B cell (primary cell): ENCODE measurements around the gene TLE5. TPM values are rescaled to one million over a fixed set of nuclear protein-coding genes. Genes with fewer than 3 reads are reported as not detected.

Experiments used
- ATAC-seq: fragments of 200-7000 bp; cut with Tn5 transposase; one replicate; pipeline ENCODE4 v1.10.0; 2021; ENCODE audit warnings: low read depth, mild to moderate bottlenecking, moderate number of reproducible peaks, moderate library complexity
- CTCF ChIA-PET: fragments of 350-600 bp; sonication (Branson Sonifier 250); formaldehyde crosslinking; loops from one replicate; lab custom pipeline; 2021; ENCODE audit warnings: antibody characterized with exemption, inconsistent platforms; lab: Charles Lee
- POLR2A ChIA-PET: fragments of 350-600 bp; sonication (Branson Sonifier 250); formaldehyde crosslinking; loops from one replicate; lab custom pipeline; 2021; ENCODE audit warnings: antibody characterized with exemption; lab: Charles Lee
- DNase-seq: peaks from one replicate; pipeline ENCODE4 v3.0.0; 2013
- H2AFZ ChIP-seq: 2 replicates; pipeline ENCODE4 v1.6.1; 2012; ENCODE audit warnings: mild to moderate bottlenecking, low read depth, low read length; ENCODE audit not compliant: insufficient read depth, poor library complexity, severe bottlenecking
- H3K27ac ChIP-seq, 2 donors: 1 replicate in 1 of 2; 2 replicates in 1 of 2; pipeline ENCODE4 v1.5.1; 2012 to 2013; ENCODE audit warnings: low read length in 2 of 2, mild to moderate bottlenecking in 2 of 2, moderate library complexity in 1 of 2
- H3K27me3 ChIP-seq, 4 experiments: fragments of 200-600 bp in 1 of 4; sonication (generic) in 1 of 4; replicated peaks in 1 of 4; 1 replicate in 2 of 4; 2 replicates in 2 of 4; pipeline versions ENCODE4 v1.6.1 to v1.7.0; 2013 to 2016; ENCODE audit warnings: low read length in 3 of 4, mild to moderate bottlenecking in 2 of 4, mixed read lengths in 1 of 4, moderate library complexity in 1 of 4; ENCODE audit not compliant: insufficient read depth in 4 of 4, control insufficient read depth in 3 of 4; ENCODE audit errors: control extremely low read depth in 1 of 4
- H3K36me3 ChIP-seq, 2 experiments: replicated peaks in 1 of 2; 1 replicate in 1 of 2; 2 replicates in 1 of 2; pipeline versions ENCODE4 v1.6.1 to v1.7.1; 2013; ENCODE audit warnings: low read length in 1 of 2; ENCODE audit not compliant: insufficient read depth in 2 of 2, control insufficient read depth in 1 of 2; ENCODE audit errors: control extremely low read depth in 1 of 2, extremely low read depth in 1 of 2
- H3K4me1 ChIP-seq, 2 donors: fragments of 200-600 bp in 1 of 2; sonication (generic) in 1 of 2; 1 replicate in 1 of 2; 2 replicates in 1 of 2; pipeline versions ENCODE4 v1.5.1 to v1.6.1; 2013 to 2017; ENCODE audit warnings: low read length in 2 of 2; ENCODE audit not compliant: control insufficient read depth in 2 of 2, insufficient read depth in 2 of 2
- H3K4me2 ChIP-seq: replicated peaks from 2 replicates; pipeline ENCODE3; 2012; ENCODE audit warnings: mild to moderate bottlenecking, low read depth, low read length; ENCODE audit not compliant: poor library complexity, severe bottlenecking
- H3K4me3 ChIP-seq, 5 experiments: fragments of 200-600 bp in 1 of 5; sonication (generic) in 1 of 5; 1 replicate in 3 of 5; 2 replicates in 2 of 5; pipeline versions ENCODE4 v1.5.1 to v1.7.0; 2011 to 2016; ENCODE audit warnings: low read length in 4 of 5, mild to moderate bottlenecking in 4 of 5, low read depth in 2 of 5, control low read depth in 1 of 5, moderate library complexity in 1 of 5; ENCODE audit not compliant: insufficient read depth in 1 of 5; ENCODE audit errors: control extremely low read depth in 1 of 5, extremely low read depth in 1 of 5
- H3K79me2 ChIP-seq: fragments of 200-600 bp; sonication (generic); one replicate; pipeline ENCODE4 v1.6.0; 2016; ENCODE audit warnings: low read length; ENCODE audit not compliant: control insufficient read depth, insufficient read depth
- H3K9ac ChIP-seq: fragments of 200-600 bp; sonication (generic); 2 replicates; pipeline ENCODE4 v1.6.1; 2017; ENCODE audit warnings: mild to moderate bottlenecking, low read length, moderate library complexity
- H3K9me3 ChIP-seq, 3 donors: one replicate each; pipeline versions ENCODE4 v1.6.1 to v1.7.1; 2013; ENCODE audit warnings: low read length in 2 of 3; ENCODE audit not compliant: control insufficient read depth in 2 of 3, insufficient read depth in 1 of 3; ENCODE audit errors: control extremely low read depth in 1 of 3
- H4K20me1 ChIP-seq: 2 replicates; pipeline ENCODE4 v1.6.0; 2012; ENCODE audit warnings: mild to moderate bottlenecking, low read length; ENCODE audit not compliant: insufficient read depth, control insufficient read depth, poor library complexity, severe bottlenecking
- H3K27ac Mint-ChIP-seq: one replicate; pipeline ENCODE4 v1.8.0; 2021; ENCODE audit warnings: mixed read lengths
- H3K27me3 Mint-ChIP-seq: one replicate; pipeline ENCODE4 v1.8.0; 2021; ENCODE audit warnings: mixed read lengths
- H3K4me1 Mint-ChIP-seq: one replicate; pipeline ENCODE4 v1.8.0; 2021; ENCODE audit warnings: mixed read lengths
- H3K4me3 Mint-ChIP-seq: one replicate; pipeline ENCODE4 v1.8.0; 2021; ENCODE audit warnings: mixed read lengths
- H3K9me3 Mint-ChIP-seq: one replicate; pipeline ENCODE4 v1.8.0; 2022; ENCODE audit warnings: mixed read lengths; ENCODE audit not compliant: insufficient read depth
- EZH2 ChIP-seq: IDR thresholded peaks from 2 replicates; pipeline ENCODE4 v1.6.1; 2012; ENCODE audit warnings: borderline replicate concordance, low read depth, mild to moderate bottlenecking, moderate library complexity, low read length; ENCODE audit not compliant: insufficient read depth, poor library complexity, severe bottlenecking
- WGBS: methylation state at CpG from one replicate; pipeline ENCODE4 v1.1.5; 2013; ENCODE audit warnings: missing lambda C conversion rate; ENCODE audit not compliant: insufficient coverage; 5-methylcytosine and 5-hydroxymethylcytosine counted together
- intact Hi-C: fragments of 100-400 bp; cut with micrococcal nuclease; formaldehyde crosslinking; loops from one replicate; pipeline ENCODE4 v1.10.0; 2022
- polyA plus RNA-seq: library from polyadenylated mRNA; depleted of rRNA; stranded (reverse); fragments of >200 nt; gene quantifications from 2 replicates; pipeline ENCODE4 v1.2.3, GENCODE V29; 2012
- total RNA-seq, 2 donors: library from RNA; stranded (reverse); fragments of 120-200 nt in 1 of 2; gene quantifications; 1 replicate in 1 of 2; 2 replicates in 1 of 2; pipeline versions ENCODE4 v1.2.3 to v1.2.4, GENCODE V29; 2013 to 2022
- TF ChIP-seq, protein P1 (sequence below): fragments of 200-600 bp; IDR thresholded peaks from one replicate; pipeline ENCODE4 v1.8.0; 2022; ENCODE audit warnings: antibody characterized with exemption, mild to moderate bottlenecking

The TLE5 gene
- total and polyA plus RNA-seq, 2 donors (not counting 1 experiment from before 2014, with no cell fraction given), result 697 to 1,132 TPM

DNA sequence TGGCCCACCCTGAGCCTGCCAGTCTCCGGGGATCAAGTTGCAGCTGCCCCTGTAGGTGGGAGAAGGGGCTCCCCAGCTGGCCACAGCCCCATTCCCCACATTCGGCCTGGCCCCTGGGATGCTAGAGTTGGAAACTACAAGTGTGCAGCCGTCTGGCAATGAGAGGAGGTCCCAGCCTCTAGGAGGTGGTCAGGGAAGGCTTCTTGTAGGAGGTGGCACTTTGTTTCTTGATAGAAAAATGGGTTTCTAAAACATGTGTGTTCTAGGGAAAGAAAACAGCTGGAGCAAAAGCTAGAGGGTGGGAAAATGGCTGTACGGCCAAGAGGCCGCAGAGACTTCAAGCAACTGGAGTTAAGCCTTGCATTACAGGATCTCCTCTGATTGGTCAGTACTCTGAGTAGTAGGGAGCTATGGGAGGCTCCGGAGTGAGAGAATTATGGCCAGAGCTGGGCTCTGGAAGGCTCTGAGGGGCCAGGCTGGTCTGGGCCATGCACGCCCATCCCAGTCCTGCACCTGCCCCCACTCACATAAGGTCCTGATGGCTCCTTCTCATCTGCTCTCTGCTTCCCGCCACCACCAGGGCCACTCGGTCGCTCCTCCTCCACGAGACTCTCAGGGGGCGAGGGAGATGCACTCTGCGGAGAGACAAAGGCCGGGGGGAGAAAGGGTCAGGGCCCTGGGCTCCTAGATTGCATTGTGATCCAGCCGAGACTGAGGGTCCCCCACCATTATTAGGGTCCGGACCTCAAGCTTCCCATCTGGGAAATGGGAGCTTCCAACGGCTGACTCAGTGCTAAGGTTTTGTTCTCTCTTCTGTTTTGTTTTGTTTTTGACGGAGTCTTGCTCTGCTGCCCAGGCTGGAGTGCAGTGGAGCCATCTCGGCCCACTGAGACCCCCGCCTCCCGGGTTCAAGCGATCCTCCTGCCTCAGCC lies 46.9 kb downstream of the TLE5 start:
- no peak overlapping the region for H2AFZ ChIP-seq
- DNase-seq, result no peak
- no peaks in the 10 kb centered on the region for H3K9me3 Mint-ChIP-seq
- no peaks in the 10 kb centered on the region for H3K36me3 ChIP-seq
- no peaks in the 10 kb centered on the region for H3K27me3 Mint-ChIP-seq
- H3K27ac ChIP-seq, result no peak overlapping the region
- intact Hi-C loops, result no loop called here
- TF ChIP-seq, protein P1, sequence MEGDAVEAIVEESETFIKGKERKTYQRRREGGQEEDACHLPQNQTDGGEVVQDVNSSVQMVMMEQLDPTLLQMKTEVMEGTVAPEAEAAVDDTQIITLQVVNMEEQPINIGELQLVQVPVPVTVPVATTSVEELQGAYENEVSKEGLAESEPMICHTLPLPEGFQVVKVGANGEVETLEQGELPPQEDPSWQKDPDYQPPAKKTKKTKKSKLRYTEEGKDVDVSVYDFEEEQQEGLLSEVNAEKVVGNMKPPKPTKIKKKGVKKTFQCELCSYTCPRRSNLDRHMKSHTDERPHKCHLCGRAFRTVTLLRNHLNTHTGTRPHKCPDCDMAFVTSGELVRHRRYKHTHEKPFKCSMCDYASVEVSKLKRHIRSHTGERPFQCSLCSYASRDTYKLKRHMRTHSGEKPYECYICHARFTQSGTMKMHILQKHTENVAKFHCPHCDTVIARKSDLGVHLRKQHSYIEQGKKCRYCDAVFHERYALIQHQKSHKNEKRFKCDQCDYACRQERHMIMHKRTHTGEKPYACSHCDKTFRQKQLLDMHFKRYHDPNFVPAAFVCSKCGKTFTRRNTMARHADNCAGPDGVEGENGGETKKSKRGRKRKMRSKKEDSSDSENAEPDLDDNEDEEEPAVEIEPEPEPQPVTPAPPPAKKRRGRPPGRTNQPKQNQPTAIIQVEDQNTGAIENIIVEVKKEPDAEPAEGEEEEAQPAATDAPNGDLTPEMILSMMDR, result no peak
- TF ChIP-seq EZH2, result no peak
- H3K4me1 ChIP-seq, result no peaks in the 10 kb centered on the region
- no peak overlapping the region for H3K9ac ChIP-seq
- H3K27ac Mint-ChIP-seq, result no peak overlapping the region
- no peak for ATAC-seq
- H4K20me1 ChIP-seq, result no peaks in the 10 kb centered on the region
- WGBS, result 91% methylated on average over 16 of the region's 22 CpGs
- ChIA-PET CTCF (interaction anchor here (0.7 kb wide), 1 partner anchor 60 kb away, joined by 3 read pairs; no protein-coding TSS in a partner anchor), POLR2A (no interaction called here)
- no peak overlapping the region for H3K4me3 ChIP-seq
- H3K79me2 ChIP-seq, result no peaks in the 10 kb centered on the region
- H3K4me3 Mint-ChIP-seq, result no peak overlapping the region
- H3K4me2 ChIP-seq, result no peak overlapping the region
- no peaks in the 10 kb centered on the region for H3K4me1 Mint-ChIP-seq
- H3K9me3 ChIP-seq, result no peaks in the 10 kb centered on the region
- H3K27me3 ChIP-seq, result peaks cover 0 to 3% (median 0%) of the 10 kb centered on the region in 4 experiments

GRCh38 chr19:3014135-3014534 lies 48.2 kb downstream of the TLE5 start:
- no peaks in the 10 kb centered on the region for H3K4me1 ChIP-seq
- H3K27me3 ChIP-seq, result peaks cover 0 to 2% (median 0%) of the 10 kb centered on the region in 4 experiments
- 100% methylated on average over 2 of the region's 8 CpGs for WGBS
- no peak overlapping the region for H3K9ac ChIP-seq
- H4K20me1 ChIP-seq, result no peaks in the 10 kb centered on the region
- H3K4me2 ChIP-seq, result no peak overlapping the region
- Mint-ChIP-seq H3K4me3 (no peak overlapping the region), H3K27me3 (no peaks in the 10 kb centered on the region), H3K4me1 (no peaks in the 10 kb centered on the region), H3K9me3 (no peaks in the 10 kb centered on the region), H3K27ac (no peak overlapping the region)
- CTCF ChIA-PET, result no interaction called here
- no peak for ATAC-seq
- no peak for TF ChIP-seq EZH2
- TF ChIP-seq, protein P1, result no peak
- intact Hi-C loops, result no loop called here
- POLR2A ChIA-PET, result no interaction called here
- no peak for DNase-seq
- H3K79me2 ChIP-seq, result no peaks in the 10 kb centered on the region
- no peak overlapping the region for H3K27ac ChIP-seq
- H3K4me3 ChIP-seq, result no peak overlapping the region
- H2AFZ ChIP-seq, result no peak overlapping the region
- no peaks in the 10 kb centered on the region for H3K36me3 ChIP-seq
- no peaks in the 10 kb centered on the region for H3K9me3 ChIP-seq
